SKM-1 treated with dmso at 0.1 percent for 144 hours (cell line): ENCODE data around the gene TET2.
A peak's percentile ranks its signal among the peaks of the same experiment; 100 is the strongest.

Experiments used
- DNase-seq: peaks from one replicate; lab custom pipeline; 2025; ENCODE audit not compliant: unreplicated experiment; lab: John Stamatoyannopoulos, UW

The TET2 gene

DNA sequence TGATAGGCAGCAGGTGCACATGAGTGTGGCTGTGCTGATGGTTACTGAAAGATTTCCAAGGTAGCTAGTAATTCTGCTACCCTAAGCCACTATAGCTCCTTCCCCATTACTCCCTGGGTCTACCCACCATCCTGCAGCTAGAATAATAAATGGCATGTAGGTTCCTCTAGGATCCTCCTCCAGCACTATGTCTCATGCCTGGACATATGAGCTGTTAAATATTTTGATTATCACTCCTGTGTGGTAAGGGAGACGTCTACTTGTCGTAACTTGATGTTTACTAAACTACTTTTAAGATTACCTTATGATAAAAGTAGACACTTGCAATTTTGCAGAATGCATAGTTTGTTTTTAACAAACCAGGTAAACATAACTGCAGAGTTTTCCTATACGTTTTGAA lies 35.5 kb downstream of the TET2 start:
- DNase-seq = no peak

DNA sequence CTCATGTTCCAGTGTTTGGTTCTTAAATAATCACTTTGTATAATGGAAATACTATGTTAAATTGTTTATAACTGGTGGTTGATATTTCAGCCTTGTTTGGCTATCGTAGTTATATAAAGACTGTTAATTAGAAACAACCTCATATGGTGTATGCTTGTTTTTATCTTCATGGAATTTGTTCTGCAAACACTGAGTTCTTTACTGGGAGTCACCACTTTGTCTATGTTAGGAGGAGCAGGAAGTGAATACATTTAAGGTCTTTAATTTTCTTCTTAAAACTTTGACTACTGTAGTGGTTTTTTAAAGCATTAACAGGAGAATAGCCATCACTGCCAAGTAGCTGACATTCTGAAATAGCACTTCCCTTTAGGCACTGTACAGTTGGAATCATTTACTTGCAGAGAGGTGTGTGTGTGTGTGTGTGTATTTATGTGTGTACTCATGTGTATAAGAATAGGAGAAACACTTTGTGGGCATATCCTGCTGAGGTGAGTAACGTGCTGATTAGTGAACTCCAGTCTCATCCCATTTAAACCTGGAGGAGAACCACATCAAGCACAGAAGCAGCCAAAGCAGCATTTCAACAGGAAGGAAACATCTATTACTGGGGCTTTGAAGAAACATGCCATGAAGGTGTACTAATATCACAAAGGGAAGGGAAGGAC lies 37.8 kb downstream of the TET2 start:
- DNase-seq = no peak

DNA sequence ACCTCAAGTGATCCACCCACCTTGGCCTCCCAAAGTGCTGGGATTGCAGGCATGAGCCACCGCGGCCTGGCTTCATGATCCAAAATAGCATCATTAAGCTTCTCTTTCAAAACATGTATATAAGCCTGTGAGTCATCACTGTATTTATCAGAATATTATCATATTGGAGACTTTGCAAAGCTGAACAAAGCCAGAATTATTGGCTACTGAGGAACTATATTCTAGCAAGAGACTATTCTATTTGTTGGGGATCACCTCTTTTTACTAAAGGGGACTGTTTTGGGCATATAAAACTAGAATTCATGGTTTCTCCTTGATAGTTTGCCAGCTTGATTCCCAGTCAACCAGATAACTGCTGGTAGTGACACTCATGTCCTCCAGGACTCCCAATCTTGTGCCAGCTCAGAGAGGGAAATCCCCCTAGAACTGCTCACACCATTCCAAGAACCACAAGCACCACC lies 40.1 kb downstream of the TET2 start:
- DNase-seq = no peak

- DNase-seq = no peak
Observed at GRCh38 chr4:105189855-105190650, 43.4 kb downstream of the TET2 start.

DNA sequence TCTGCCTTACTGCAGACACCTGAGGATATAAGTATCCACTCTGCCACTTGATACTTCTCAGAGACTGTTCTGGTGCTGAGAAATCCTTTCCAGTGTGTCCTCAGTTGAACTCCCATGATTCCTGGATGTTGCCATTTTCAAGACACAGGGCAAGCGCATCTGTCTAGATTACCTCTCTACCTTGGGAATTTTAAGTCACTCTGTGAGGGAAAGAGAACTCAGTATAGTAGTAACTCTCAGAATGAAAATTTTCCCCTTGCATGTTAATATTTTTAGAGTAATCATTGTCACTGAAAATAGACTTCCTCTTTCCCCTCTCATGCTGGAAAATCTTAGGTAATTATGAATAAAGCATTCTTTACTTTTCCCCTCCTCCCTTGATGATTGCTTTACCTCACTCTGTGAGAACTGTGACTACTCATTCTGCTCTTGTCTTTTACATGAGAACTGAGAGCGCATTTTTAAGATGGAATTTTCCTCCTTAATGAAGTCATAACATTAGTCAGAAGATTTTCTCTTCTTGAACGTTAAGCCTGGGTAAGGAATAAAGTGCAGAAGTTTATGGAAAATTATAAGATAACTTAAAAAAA lies 45.0 kb downstream of the TET2 start:
- DNase-seq = peak; percentile 35

DNA sequence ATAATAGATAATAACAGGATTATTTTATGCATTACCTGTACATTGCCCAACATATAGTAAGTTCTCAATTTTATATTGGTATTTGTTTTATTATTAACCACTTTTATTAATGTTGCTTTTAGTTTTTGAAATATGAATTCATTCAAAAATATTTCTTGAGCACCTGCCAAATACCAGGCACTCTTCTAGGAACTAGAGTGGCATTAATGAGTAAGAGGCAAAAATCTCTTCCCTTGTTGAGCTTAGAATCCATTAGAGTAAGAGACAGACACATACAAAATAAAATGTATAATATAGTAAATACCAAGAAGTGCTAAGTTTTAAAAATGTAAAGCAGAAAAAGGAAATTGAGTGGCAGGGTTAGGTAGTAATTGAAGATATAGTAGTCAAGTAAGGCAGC lies 45.8 kb downstream of the TET2 start:
- DNase-seq = no peak

GRCh38 chr4:105192910-105193309 lies 46.2 kb downstream of the TET2 start:
- no peak for DNase-seq

DNA sequence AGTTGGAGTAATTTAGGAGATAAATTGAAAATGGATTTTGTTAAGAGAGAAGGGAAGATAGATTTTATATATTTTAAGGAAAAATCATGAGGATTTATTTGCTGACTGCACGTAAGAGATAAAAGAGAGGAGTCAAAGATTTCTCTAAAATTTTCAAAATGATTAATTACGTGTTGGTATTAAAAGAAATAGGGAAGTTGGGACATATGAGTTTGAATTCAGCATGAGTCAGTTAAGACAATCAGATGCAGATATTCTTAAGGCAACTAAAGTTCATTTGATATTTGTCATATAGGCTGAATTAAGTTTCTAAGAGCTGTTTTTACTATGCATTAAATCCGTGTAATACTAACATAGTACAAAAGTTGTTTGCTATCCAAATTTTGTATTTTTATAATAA lies 46.9 kb downstream of the TET2 start:
- no peak for DNase-seq

- DNase-seq = no peak
Observed at GRCh38 chr4:105194328-105195231, 47.9 kb downstream of the TET2 start.

GRCh38 chr4:105196523-105197145 lies 50.0 kb downstream of the TET2 start:
- DNase-seq = peak; percentile 74

DNA sequence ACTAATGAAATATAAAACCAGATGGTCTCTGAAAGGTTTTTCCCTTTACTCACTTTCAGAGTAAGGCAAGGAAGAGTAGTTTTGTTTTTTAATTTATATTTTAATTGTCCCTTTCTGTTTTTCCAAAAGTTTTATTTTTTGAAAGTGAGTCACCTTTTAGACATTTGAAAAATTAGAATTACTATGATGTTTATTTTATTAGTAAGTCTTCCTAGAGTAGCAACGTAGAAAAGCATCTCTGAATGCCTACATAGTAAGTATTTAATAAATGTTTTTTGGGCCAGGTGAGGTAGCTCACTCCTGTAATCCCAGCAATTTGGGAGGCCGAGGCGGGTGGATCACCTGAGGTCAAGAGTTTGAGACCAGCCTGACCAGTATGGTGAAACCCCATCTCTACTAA lies 51.1 kb downstream of the TET2 start:
- DNase-seq = no peak

- DNase-seq = no peak
Observed at GRCh38 chr4:105198541-105198940, 51.9 kb downstream of the TET2 start.

DNA sequence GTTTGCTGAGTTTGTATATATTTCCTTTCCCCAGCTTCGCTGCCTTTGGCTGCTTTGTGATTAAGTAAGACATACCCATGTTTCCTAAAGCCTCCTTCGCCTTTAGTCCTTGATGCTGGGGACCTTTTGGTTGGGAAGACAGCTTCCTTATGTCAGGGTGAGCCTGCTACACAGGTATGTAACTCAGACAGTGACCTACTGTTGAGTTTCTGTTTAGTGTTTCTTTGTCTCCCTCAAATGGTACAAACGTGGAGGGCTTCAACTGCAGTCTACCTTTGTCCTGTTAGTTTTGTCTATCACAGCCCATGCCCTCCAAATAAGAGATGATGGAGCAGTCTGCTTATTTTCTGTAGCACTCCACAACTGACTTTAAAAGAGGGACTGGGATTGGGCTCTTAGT lies 59.5 kb downstream of the TET2 start:
- DNase-seq = no peak

DNA sequence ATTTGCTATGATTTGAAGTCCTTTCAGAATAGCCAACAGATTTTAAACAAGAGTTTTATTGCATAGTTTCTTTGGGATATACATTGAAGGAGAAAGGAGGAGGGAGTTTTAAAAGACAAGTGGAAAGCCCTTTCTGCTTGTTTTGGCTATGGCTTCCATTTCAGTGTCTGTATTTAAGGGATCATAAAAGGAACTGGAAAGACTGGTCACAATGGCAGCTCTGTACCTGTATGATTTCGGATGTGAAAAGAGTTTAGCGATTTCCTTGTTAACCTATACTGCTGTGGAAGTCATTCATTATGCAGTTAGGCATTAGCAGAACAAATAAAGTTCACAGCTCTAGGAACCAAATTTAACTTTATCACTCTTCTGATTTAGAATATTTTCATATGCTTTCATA lies 60.7 kb downstream of the TET2 start:
- DNase-seq = no peak

DNA sequence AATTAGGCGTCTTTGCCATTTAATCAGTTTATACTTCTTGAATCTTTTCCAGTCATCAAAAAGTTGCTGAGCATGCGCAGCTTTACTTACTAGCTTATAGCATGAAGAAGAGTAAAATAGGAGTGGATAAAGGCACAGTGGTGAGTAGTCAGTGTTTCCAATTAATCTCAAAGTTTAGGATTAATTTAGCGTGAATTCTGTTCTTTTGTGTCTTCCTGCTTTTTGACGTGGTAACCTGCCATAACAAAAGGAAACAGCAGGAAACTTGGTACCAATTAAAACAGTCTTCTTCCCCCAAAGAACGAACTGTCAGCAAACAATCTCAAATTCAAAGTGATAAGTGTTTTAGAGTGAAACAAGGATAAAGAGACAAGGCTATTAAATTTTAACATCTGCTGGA lies 61.9 kb downstream of the TET2 start:
- no peak for DNase-seq

DNA sequence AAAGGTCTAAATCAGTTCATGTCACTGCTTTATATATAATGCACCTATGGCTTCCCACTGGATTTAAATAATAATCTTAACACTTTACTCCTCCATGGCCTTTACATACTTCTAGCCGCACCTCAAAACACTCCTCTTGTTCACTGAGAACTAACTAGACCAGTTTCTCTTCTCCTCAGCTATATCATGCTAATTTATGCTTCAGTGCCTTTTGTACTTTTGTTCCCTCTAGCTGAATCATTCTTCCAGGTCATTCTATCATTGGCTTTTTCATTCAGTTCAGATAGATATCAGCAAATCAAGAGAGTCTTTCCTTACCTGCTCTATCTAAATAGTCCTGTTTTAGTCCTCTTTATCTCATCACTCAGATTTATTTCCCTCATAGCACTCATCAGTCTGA lies 64.2 kb downstream of the TET2 start:
- no peak for DNase-seq

- no peak for DNase-seq
Observed at GRCh38 chr4:105215609-105216313, 69.1 kb downstream of the TET2 start.

DNA sequence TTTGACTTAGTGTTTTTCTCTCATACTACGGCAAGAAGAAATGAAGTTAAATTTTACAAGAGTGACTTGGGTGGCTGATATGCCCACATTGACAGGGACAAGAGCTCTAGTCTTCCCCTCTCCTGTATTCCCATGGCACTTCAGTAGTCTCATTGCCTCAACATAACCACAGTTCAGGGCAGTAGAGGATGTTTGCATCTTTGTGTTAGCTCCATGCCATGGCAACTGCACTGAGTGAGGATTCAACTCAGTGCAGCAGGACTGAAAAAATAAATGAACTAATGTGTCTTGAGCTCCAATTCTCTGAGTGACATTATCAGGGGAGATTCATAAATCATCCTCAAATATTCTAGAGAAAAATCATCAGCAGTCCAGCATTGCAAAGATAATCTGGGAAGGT lies 78.8 kb downstream of the TET2 start:
- no peak for DNase-seq

DNA sequence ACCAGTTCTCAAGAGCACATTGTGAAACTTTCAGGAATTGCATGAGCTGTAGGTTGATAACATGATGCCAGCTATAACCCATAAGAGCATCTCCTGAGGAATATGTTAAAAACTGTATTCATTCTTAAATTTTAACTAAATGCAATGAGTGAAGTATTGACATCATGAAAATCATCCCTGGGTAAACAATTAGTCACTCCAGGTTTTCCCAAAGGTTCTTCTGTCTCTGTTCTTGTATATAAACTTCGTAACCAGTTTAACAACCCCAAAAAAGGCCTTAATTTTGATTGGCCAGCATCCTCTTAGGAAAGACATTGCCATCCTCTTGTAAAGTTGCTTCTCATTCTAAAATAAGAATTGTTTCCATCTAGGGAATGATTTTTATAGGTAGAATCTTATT lies 80.4 kb downstream of the TET2 start:
- DNase-seq = no peak

- no peak for DNase-seq
Observed at GRCh38 chr4:105230287-105230686, 83.6 kb downstream of the TET2 start.
